SK-N-MC (cell line): Measurements from ENCODE around the gene TMEM214.

Experiments
- EZH2 ChIP-seq: fragments of 200-600 bp; sonication (generic); IDR thresholded peaks from one replicate; pipeline ENCODE4 v1.6.1; 2017; ENCODE audit warnings: antibody characterized with exemption
- POLR2AphosphoS5 ChIP-seq: IDR thresholded peaks from 2 replicates; pipeline ENCODE4 v1.6.1; 2012; ENCODE audit warnings: mild to moderate bottlenecking, low read depth, low read length, borderline replicate concordance

DNA sequence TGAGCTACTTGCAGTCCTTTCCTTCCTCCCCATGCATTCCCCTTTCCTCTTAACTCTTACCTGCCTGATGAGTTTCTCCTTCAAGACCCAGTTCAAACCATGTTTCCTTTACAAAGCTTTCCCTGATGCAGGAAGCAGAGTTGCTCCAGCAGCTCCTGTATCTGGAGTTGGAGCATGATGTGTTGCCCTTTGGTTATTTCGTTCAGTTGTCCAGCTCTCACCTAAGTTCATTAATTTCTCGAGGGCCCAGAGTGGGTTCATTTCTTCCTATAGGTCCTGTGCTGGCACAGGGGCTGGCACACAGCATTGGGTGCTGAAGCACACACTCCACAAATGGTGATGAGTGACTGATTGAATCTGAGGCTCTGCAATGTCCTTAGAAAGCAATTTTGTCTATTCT lies 23.0 kb upstream of the TMEM214 start:
- TF ChIP-seq POLR2AphosphoS5 (no peak), EZH2 (no peak)
